Uterus (tissue), 4 donors: ENCODE results near the gene EVI5L. TPM values are rescaled to one million over a fixed set of nuclear protein-coding genes. Genes with fewer than 3 reads are reported as not detected.

Experiments used
- DNase-seq, 2 donors: peaks; one replicate each; pipeline ENCODE4 v3.0.0-alpha.2; 2019 to 2020
- H3K27ac ChIP-seq, 2 donors: fragments of 200-600 bp; sonication (generic); 1 replicate in 1 of 2; 2 replicates in 1 of 2; pipeline ENCODE4 v1.5.1; 2016 to 2018
- H3K27me3 ChIP-seq, 2 donors: fragments of 200-600 bp; sonication (generic); one replicate each; pipeline ENCODE4 v1.5.1; 2018 to 2019; ENCODE audit warnings: control low read depth in 1 of 2
- H3K36me3 ChIP-seq, 2 donors: fragments of 200-600 bp; sonication (generic); one replicate each; pipeline ENCODE4 v1.5.1; 2019; ENCODE audit warnings: control low read depth in 1 of 2
- H3K4me1 ChIP-seq, 2 donors: fragments of 200-600 bp; sonication (generic); one replicate each; pipeline ENCODE4 v1.5.1; 2018 to 2019; ENCODE audit warnings: control low read depth in 1 of 2
- H3K4me3 ChIP-seq, 2 donors: fragments of 200-600 bp; sonication (generic); 1 replicate in 1 of 2; 2 replicates in 1 of 2; pipeline ENCODE4 v1.5.1; 2018 to 2019; ENCODE audit warnings: mild to moderate bottlenecking in 1 of 2
- H3K9me3 ChIP-seq, 2 donors: fragments of 200-600 bp; sonication (generic); one replicate each; pipeline ENCODE4 v1.5.1; 2019; ENCODE audit warnings: control low read depth in 1 of 2
- POLR2A ChIP-seq, 2 donors: fragments of 450-650 bp; IDR thresholded peaks; one replicate each; pipeline ENCODE4 v1.6.1; 2016; ENCODE audit warnings: antibody characterized with exemption in 2 of 2, mild to moderate bottlenecking in 1 of 2, moderate library complexity in 1 of 2
- intact Hi-C: fragments of 100-400 bp; cut with DNase I; formaldehyde crosslinking; loops from one replicate; pipeline ENCODE4 v1.15.1; 2023; ENCODE audit warnings: low total_unique reads
- total RNA-seq, 4 donors: library from RNA; depleted of rRNA in 3 of 4; stranded (reverse); fragments of >200 nt in 3 of 4; gene quantifications; one replicate each; pipeline versions ENCODE4 v1.1.0 to v1.2.4, GENCODE V29; 2014 to 2023
- TF ChIP-seq, protein P1 (sequence below), 4 experiments: fragments of 200-600 bp in 2 of 4; fragments of 450-650 bp in 2 of 4; sonication (generic) in 2 of 4; IDR thresholded peaks; one replicate each; pipeline ENCODE4 v1.5.1; 2016 to 2019; ENCODE audit warnings: antibody characterized with exemption in 4 of 4, mild to moderate bottlenecking in 2 of 4, moderate library complexity in 1 of 4
- donor health status: DM: yes; HTN: yes; CAD: no.

EVI5L gene
- total RNA-seq, 4 donors from 2014 or later, result 9.1 to 14.9 (median 12.4) TPM

- no peak for DNase-seq
- H3K36me3 ChIP-seq, result no peaks in the 10 kb centered on the region
- TF ChIP-seq, protein P1, sequence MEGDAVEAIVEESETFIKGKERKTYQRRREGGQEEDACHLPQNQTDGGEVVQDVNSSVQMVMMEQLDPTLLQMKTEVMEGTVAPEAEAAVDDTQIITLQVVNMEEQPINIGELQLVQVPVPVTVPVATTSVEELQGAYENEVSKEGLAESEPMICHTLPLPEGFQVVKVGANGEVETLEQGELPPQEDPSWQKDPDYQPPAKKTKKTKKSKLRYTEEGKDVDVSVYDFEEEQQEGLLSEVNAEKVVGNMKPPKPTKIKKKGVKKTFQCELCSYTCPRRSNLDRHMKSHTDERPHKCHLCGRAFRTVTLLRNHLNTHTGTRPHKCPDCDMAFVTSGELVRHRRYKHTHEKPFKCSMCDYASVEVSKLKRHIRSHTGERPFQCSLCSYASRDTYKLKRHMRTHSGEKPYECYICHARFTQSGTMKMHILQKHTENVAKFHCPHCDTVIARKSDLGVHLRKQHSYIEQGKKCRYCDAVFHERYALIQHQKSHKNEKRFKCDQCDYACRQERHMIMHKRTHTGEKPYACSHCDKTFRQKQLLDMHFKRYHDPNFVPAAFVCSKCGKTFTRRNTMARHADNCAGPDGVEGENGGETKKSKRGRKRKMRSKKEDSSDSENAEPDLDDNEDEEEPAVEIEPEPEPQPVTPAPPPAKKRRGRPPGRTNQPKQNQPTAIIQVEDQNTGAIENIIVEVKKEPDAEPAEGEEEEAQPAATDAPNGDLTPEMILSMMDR (IDR thresholded peaks at IDR 0.05), result no peak
- no peak for TF ChIP-seq POLR2A (IDR thresholded peaks at IDR 0.05)
- H3K9me3 ChIP-seq, result no peaks in the 10 kb centered on the region
- H3K27ac ChIP-seq, result no peak overlapping the region
- intact Hi-C loops, result no loop called here
- H3K27me3 ChIP-seq, result no peaks in the 10 kb centered on the region
- H3K4me1 ChIP-seq, result no peaks in the 10 kb centered on the region
- no peak overlapping the region for H3K4me3 ChIP-seq
Measured at GRCh38 chr19:7844405-7844804, 14.4 kb downstream of the EVI5L start.

DNA sequence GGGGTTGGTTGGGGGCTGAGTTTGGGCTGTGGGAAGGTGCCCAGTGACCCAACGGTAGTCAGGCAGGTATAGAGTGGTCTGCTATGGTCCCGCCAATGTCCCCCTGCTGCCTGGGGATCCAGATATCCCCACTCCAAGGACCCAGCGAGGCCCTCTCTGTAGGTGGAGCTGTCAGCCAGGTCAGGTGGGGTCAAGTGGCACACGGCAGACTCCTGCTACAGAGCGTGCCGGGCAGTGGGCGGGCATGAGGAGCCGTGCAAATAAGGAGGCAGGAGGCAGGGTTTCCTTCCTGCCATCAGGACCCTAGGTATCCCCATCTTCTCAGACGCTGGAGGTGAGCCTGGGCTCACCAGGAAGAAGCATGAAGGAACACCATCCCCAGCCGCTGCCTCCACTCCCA is 14.9 kb downstream of the EVI5L start:
- H3K36me3 ChIP-seq, result no peaks in the 10 kb centered on the region
- DNase-seq, result no peak
- TF ChIP-seq, protein P1 (IDR thresholded peaks at IDR 0.05), result no peak
- no peak for TF ChIP-seq POLR2A (IDR thresholded peaks at IDR 0.05)
- H3K27me3 ChIP-seq, result no peaks in the 10 kb centered on the region
- no peaks in the 10 kb centered on the region for H3K4me1 ChIP-seq
- H3K4me3 ChIP-seq, result no peak overlapping the region
- intact Hi-C loops, result no loop called here
- no peak overlapping the region for H3K27ac ChIP-seq
- H3K9me3 ChIP-seq, result no peaks in the 10 kb centered on the region

- intact Hi-C loops, result no loop called here
- DNase-seq, result no peak
- Histone ChIP-seq H3K27me3 (no peaks in the 10 kb centered on the region), H3K36me3 (no peaks in the 10 kb centered on the region), H3K4me1 (no peaks in the 10 kb centered on the region), H3K4me3 (no peak overlapping the region), H3K9me3 (no peaks in the 10 kb centered on the region), H3K27ac (no peak overlapping the region)
- no peak for TF ChIP-seq POLR2A (IDR thresholded peaks at IDR 0.05)
- TF ChIP-seq, protein P1 (IDR thresholded peaks at IDR 0.05), result no peak
Measured at GRCh38 chr19:7845390-7846154, 15.6 kb downstream of the EVI5L start.

DNA sequence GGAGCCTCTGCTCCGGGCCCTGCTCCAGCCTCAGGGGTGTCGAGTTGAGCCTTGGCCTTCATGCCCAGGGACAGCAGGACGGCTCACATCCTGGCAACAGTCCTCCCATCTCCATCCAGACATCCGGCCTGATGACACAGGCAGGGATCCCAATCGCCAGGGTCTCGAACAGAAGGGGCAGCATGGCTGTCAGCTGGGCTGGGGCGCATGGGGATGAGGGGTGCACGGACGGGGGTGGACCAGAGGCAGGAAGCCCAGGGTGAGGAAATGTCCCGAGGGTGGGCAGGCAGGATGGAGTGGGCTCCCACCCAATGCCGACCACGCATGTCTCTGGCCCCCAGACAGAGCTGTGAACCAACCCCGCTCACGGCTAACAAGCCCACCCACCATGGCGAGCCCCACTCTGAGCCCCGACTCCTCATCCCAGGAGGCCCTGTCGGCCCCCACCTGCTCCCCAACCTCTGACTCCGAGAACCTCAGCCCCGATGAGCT is 16.2 kb downstream of the EVI5L start:
- H3K9me3 ChIP-seq, result no peaks in the 10 kb centered on the region
- intact Hi-C loops, result no loop called here
- no peak for DNase-seq

DNA sequence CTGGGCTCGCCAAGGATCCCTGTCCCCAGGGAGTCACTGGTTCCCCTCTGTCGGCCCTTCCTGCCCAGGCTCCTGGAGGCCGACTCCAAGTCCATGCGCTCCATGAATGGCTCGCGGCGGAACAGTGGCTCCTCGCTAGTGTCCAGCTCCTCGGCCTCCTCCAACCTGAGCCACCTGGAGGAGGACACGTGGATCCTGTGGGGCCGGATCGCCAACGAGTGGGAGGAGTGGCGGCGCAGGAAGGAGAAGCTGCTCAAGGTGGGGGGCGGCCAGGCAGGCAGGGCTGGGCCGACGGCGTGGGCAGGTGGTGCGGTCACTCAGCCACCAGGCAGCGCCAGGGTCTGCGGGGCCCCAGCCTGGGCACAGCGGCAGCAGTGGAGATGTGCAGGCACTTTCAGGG is 17.6 kb downstream of the EVI5L start:
- Histone ChIP-seq H3K36me3 (no peaks in the 10 kb centered on the region), H3K27ac (no peak overlapping the region), H3K4me3 (no peak overlapping the region), H3K9me3 (no peaks in the 10 kb centered on the region), H3K27me3 (no peaks in the 10 kb centered on the region), H3K4me1 (no peaks in the 10 kb centered on the region)
- intact Hi-C loops, result no loop called here
- no peak for DNase-seq
- TF ChIP-seq, protein P1 (IDR thresholded peaks at IDR 0.05), result no peak
- no peak for TF ChIP-seq POLR2A (IDR thresholded peaks at IDR 0.05)

More for the DNA sequence above, 16.2 kb downstream of the EVI5L start:
- no peak overlapping the region for H3K27ac ChIP-seq
- no peak overlapping the region for H3K4me3 ChIP-seq
- TF ChIP-seq, protein P1 (IDR thresholded peaks at IDR 0.05), result no peak
- no peak for TF ChIP-seq POLR2A (IDR thresholded peaks at IDR 0.05)
- no peaks in the 10 kb centered on the region for H3K4me1 ChIP-seq
- H3K27me3 ChIP-seq, result no peaks in the 10 kb centered on the region
- no peaks in the 10 kb centered on the region for H3K36me3 ChIP-seq
